K562 (cell line): ENCODE measurements around the gene SUSD3. TPM values are rescaled to one million over a fixed set of nuclear protein-coding genes. Genes with fewer than 3 reads are reported as not detected.

Experiments used
- ATAC-seq: fragments of 200-7000 bp; cut with Tn5 transposase; 3 replicates; pipeline ENCODE4 v1.9.1; 2020; ENCODE audit warnings: moderate library complexity
- BruUV-seq: library from RNA; stranded (reverse); fragments of 400-500 nt; replicated peaks from 2 replicates; lab custom pipeline; 2021; lab: Mats Ljungman, UMichigan
- CTCF ChIA-PET: fragments of 300-600 bp; formaldehyde crosslinking; extraction: SDS; loops from one replicate; lab custom pipeline; 2021; ENCODE audit warnings: low intra/inter-chr PET ratio; lab: Yijun Ruan, JAX
- POLR2A ChIA-PET: fragments of 300-600, 350-650 bp; sonication (Branson Sonifier 250); formaldehyde crosslinking; extraction: SDS; loops from one replicate; lab custom pipeline; 2021; ENCODE audit warnings: antibody characterized with exemption, inconsistent platforms; lab: Yijun Ruan, JAX
- DNase-seq, 4 experiments: peaks; one replicate each; pipeline versions ENCODE4 v3.0.0 to v3.0.0-alpha.2; 2011 to 2018; ENCODE audit warnings: low spot score in 3 of 4, mixed read lengths in 3 of 4; ENCODE audit errors: extremely low read depth in 1 of 4
- FAIRE-seq: peaks from 2 replicates; lab custom pipeline; 2011; peaks lifted over from hg19 to GRCh38; lab: Jason Lieb, UNC
- H2AFZ ChIP-seq: 2 replicates; pipeline ENCODE4 v1.6.0; 2011; ENCODE audit warnings: low read depth, low read length, control low read depth, inconsistent platforms
- H3K27ac ChIP-seq: fragments of 200-600 bp; 3 replicates; pipeline ENCODE4 v1.8.0; 2011; ENCODE audit warnings: low read depth, mild to moderate bottlenecking, control low read depth, inconsistent platforms, low read length, moderate library complexity, mixed read lengths; ENCODE audit errors: extremely low read depth
- H3K27me3 ChIP-seq, 2 experiments: fragments of 300-600 bp in 1 of 2; 2 replicates in 1 of 2; 3 replicates in 1 of 2; pipeline versions ENCODE4 v1.6.0 to v1.8.0; 2011; ENCODE audit warnings: inconsistent platforms in 2 of 2, low read length in 2 of 2, mild to moderate bottlenecking in 1 of 2, mixed read lengths in 1 of 2, moderate library complexity in 1 of 2; ENCODE audit not compliant: control insufficient read depth in 2 of 2, insufficient read depth in 2 of 2
- H3K36me3 ChIP-seq: fragments of 300-600 bp; 3 replicates; pipeline ENCODE4 v1.8.0; 2011; ENCODE audit warnings: mild to moderate bottlenecking, low read length, inconsistent platforms; ENCODE audit not compliant: control insufficient read depth, insufficient read depth
- H3K4me1 ChIP-seq, 2 experiments: fragments of 200-600 bp in 1 of 2; replicated peaks in 1 of 2; 2 replicates in 1 of 2; 3 replicates in 1 of 2; pipeline versions ENCODE4 v1.5.1 to v1.8.0; 2011; ENCODE audit warnings: inconsistent platforms in 2 of 2, low read length in 2 of 2, mild to moderate bottlenecking in 1 of 2, mixed read lengths in 1 of 2, moderate library complexity in 1 of 2; ENCODE audit not compliant: control insufficient read depth in 2 of 2, insufficient read depth in 2 of 2
- H3K4me2 ChIP-seq: 2 replicates; pipeline ENCODE4 v1.6.1; 2011; ENCODE audit warnings: low read length, control low read depth, inconsistent platforms, mixed read lengths; ENCODE audit not compliant: insufficient read depth
- H3K4me3 ChIP-seq: fragments of 200-600 bp; sonication (generic), shearing (Covaris generic); 2 replicates; pipeline ENCODE4 v1.5.1; 2016; ENCODE audit warnings: control low read depth, inconsistent platforms
- H3K79me2 ChIP-seq: fragments of 200-600 bp; 3 replicates; pipeline ENCODE4 v1.8.0; 2011; ENCODE audit warnings: low read length, inconsistent platforms; ENCODE audit not compliant: control insufficient read depth, insufficient read depth
- H3K9ac ChIP-seq, 2 experiments: 2 replicates each; pipeline versions ENCODE4 v1.6.0 to v1.6.1; 2011; ENCODE audit warnings: low read depth in 2 of 2, low read length in 2 of 2, control low read depth in 1 of 2, inconsistent platforms in 1 of 2, mild to moderate bottlenecking in 1 of 2, mixed read lengths in 1 of 2; ENCODE audit not compliant: insufficient read depth in 1 of 2
- H3K9me1 ChIP-seq: one replicate; pipeline ENCODE4 v1.6.0; 2011; ENCODE audit warnings: inconsistent platforms, mild to moderate bottlenecking, low read length, moderate library complexity; ENCODE audit not compliant: control insufficient read depth, insufficient read depth
- H3K9me3 ChIP-seq: replicated peaks from 2 replicates; pipeline ENCODE4 v1.5.1; 2011; ENCODE audit warnings: low read depth, low read length, inconsistent platforms; ENCODE audit not compliant: control insufficient read depth, insufficient read depth
- H4K20me1 ChIP-seq: replicated peaks from 2 replicates; pipeline ENCODE4 v1.6.1; 2011; ENCODE audit warnings: low read length, inconsistent platforms, mixed read lengths; ENCODE audit not compliant: control insufficient read depth, insufficient read depth
- CEBPB ChIP-seq: fragments of 450-650 bp; IDR thresholded peaks from 2 replicates; pipeline ENCODE4 v1.6.1; 2016; ENCODE audit warnings: missing genetic modification characterization, missing compliant biosample characterization
- HDGF ChIP-seq: fragments of 450-650 bp; IDR thresholded peaks from 2 replicates; pipeline ENCODE4 v1.6.1; 2016
- MAFK ChIP-seq: IDR thresholded peaks from 2 replicates; pipeline ENCODE4 v1.6.1; 2011; ENCODE audit warnings: low read length, improper control_type of control experiment
- NCOA1 ChIP-seq: fragments of 450-650 bp; IDR thresholded peaks from 2 replicates; pipeline ENCODE4 v1.6.1; 2016; ENCODE audit warnings: low read depth
- PTBP1 ChIP-seq: fragments of 200-400 bp; formaldehyde crosslinking; IDR thresholded peaks from 2 replicates; pipeline ENCODE4 v1.6.1; 2017; ENCODE audit warnings: low read depth, low read length
- RBBP5 ChIP-seq: fragments of 200-600 bp; sonication (generic); IDR thresholded peaks from 2 replicates; pipeline ENCODE4 v1.6.1; 2012; ENCODE audit warnings: borderline replicate concordance, mild to moderate bottlenecking, low read length, control low read depth, inconsistent platforms; ENCODE audit not compliant: insufficient read depth, poor library complexity, severe bottlenecking
- RBM15 ChIP-seq: fragments of 200-400 bp; formaldehyde crosslinking; IDR thresholded peaks from 2 replicates; pipeline ENCODE4 v1.6.1; 2018; ENCODE audit warnings: mild to moderate bottlenecking, low read length, moderate library complexity; ENCODE audit not compliant: insufficient read depth
- SIN3A ChIP-seq, 2 experiments: fragments of 150-350 bp in 1 of 2; IDR thresholded peaks; 2 replicates each; pipeline ENCODE4 v1.6.1; 2011 to 2016; ENCODE audit warnings: borderline replicate concordance in 2 of 2, low read depth in 2 of 2, low read length in 2 of 2, mild to moderate bottlenecking in 2 of 2, moderate library complexity in 2 of 2; ENCODE audit not compliant: control insufficient read depth in 1 of 2
- ZNF197 ChIP-seq: fragments of 200-800 bp; sonication (Bioruptor generic); IDR thresholded peaks from 2 replicates; pipeline ENCODE4 v1.6.1; 2016; ENCODE audit warnings: low read depth, missing genetic modification characterization, missing compliant biosample characterization
- ZNF609 ChIP-seq: sonication (generic); formaldehyde crosslinking; IDR thresholded peaks from 2 replicates; pipeline ENCODE4 v1.8.1; 2023; ENCODE audit warnings: missing genetic modification reagents, mild to moderate bottlenecking, borderline replicate concordance
- ZNF764 ChIP-seq: fragments of 250-450 bp; sonication (Bioruptor Pico); IDR thresholded peaks from 2 replicates; pipeline ENCODE4 v1.4.0; 2020; ENCODE audit warnings: low read depth, mild to moderate bottlenecking, moderate library complexity
- WGBS: fragments of 100-300 bp; shearing (Covaris generic); methylation state at CpG from one replicate; pipeline ENCODE4 v1.1.6; 2016; ENCODE audit warnings: low coverage, mixed read lengths; ENCODE audit not compliant: insufficient coverage; ENCODE audit errors: missing lambda C conversion rate; 5-methylcytosine and 5-hydroxymethylcytosine counted together
- in situ Hi-C: fragments of 300-500 bp; cut with MboI; formaldehyde crosslinking; loops from 4 replicates; pipeline ENCODE4 v1.15.0; 2018; ENCODE audit warnings: inconsistent platforms, mixed read lengths
- intact Hi-C: fragments of 100-400 bp; cut with micrococcal nuclease; formaldehyde crosslinking; loops from 2 replicates; pipeline ENCODE4 v1.14.2; 2022
- polyA plus RNA-seq, 8 experiments: library from polyadenylated mRNA; depleted of rRNA in 4 of 8; stranded (reverse) in 5 of 8; unstranded in 3 of 8; fragments of >200 nt; fragmentation: Nextera tagmentation in 2 of 8; fragmentation: Illumina TruSeq in 1 of 8; extraction: Ambion mirVana in 2 of 8; extraction: Trizol in 1 of 8; gene quantifications; 2 replicates each; pipeline versions ENCODE4 v1.2.1 to v1.2.3, GENCODE V29; 2011 to 2014; ENCODE audit warnings: inconsistent platforms in 1 of 8, missing spikeins in 1 of 8
- total RNA-seq, 7 experiments: library from RNA; depleted of rRNA in 6 of 7; stranded (reverse); fragments of >200 nt in 6 of 7; fragmentation: Illumina TruSeq in 2 of 7; extraction: Trizol in 2 of 7; gene quantifications; 2 replicates each; pipeline versions ENCODE4 v1.2.1 to v1.2.3, GENCODE V29; 2011 to 2021; ENCODE audit warnings: low replicate concordance in 1 of 7

The SUSD3 gene
- total and polyA plus RNA-seq, 9 of the 15 experiments (the other 6 are each of a cell fraction or from before 2014, with no cell fraction given) = 1.3 to 21.7 (median 11.4) TPM

GRCh38 chr9:93024646-93024910, 33.9 kb upstream of the SUSD3 start:
- Histone ChIP-seq H3K9me3 (no peaks in the 10 kb centered on the region), H4K20me1 (peaks cover 10% of the 10 kb centered on the region; the same call in 1 of the 2 replicates), H3K4me2 (no peak overlapping the region), H3K4me3 (no peak overlapping the region), H3K27ac (no peak overlapping the region), H3K36me3 (no peaks in the 10 kb centered on the region), H3K9ac (no peak overlapping the region), H2AFZ (no peak overlapping the region), H3K9me1 (peaks cover 5% of the 10 kb centered on the region), H3K27me3 (peaks cover 21 to 79% of the 10 kb centered on the region in 2 experiments; a peak in 4 of 5 replicates), H3K4me1 (no peaks in the 10 kb centered on the region), H3K79me2 (no peaks in the 10 kb centered on the region)
- BruUV-seq = no TSS peak
- WGBS = 5% methylated on average over 4 of the region's 4 CpGs
- no peak for ATAC-seq
- in situ Hi-C loops = loop anchor here (25.0 kb wide), 1 partner anchor 288 kb away; no protein-coding TSS in a partner anchor
- TF ChIP-seq NCOA1 = no peak
- no peak for TF ChIP-seq PTBP1
- TF ChIP-seq SIN3A (IDR thresholded peaks at IDR 0.05; ENCODE audit: borderline replicate concordance in 2 of 2, control insufficient read depth in 1 of 2, low read depth in 2 of 2, low read length in 2 of 2) = no peak
- TF ChIP-seq RBBP5 = no peak
- no peak for FAIRE-seq
- no peak for DNase-seq
- intact Hi-C loops = no loop called here
- ChIA-PET CTCF (no interaction called here), POLR2A (no interaction called here)

GRCh38 chr9:93024986-93025630, 33.4 kb upstream of the SUSD3 start:
- Histone ChIP-seq H3K9me3 (no peaks in the 10 kb centered on the region), H3K9ac (no peak overlapping the region), H3K4me1 (no peaks in the 10 kb centered on the region), H4K20me1 (peaks cover 10% of the 10 kb centered on the region; the same call in 1 of the 2 replicates), H3K27me3 (peaks cover 21 to 79% of the 10 kb centered on the region in 2 experiments; a peak in 4 of 5 replicates), H3K79me2 (no peaks in the 10 kb centered on the region), H3K4me2 (no peak overlapping the region), H3K9me1 (peaks cover 5% of the 10 kb centered on the region), H3K36me3 (no peaks in the 10 kb centered on the region), H2AFZ (no peak overlapping the region), H3K4me3 (no peak overlapping the region), H3K27ac (no peak overlapping the region)
- BruUV-seq = no TSS peak
- WGBS = 2% methylated on average over 11 of the region's 11 CpGs
- intact Hi-C loops (no loop called here), in situ Hi-C loops (loop anchor here (25.0 kb wide), 1 partner anchor 287 kb away; no protein-coding TSS in a partner anchor)
- ATAC-seq = no peak
- ChIA-PET CTCF (no interaction called here), POLR2A (interaction anchor here (0.6 to 1.0 kb wide), 4 partner anchors 12 to 68 kb away, joined by 3 read pairs; no protein-coding TSS in a partner anchor)
- FAIRE-seq = no peak
- DNase-seq = no peak
- TF ChIP-seq ZNF609 (CRISPR knock-in tag) (no peak), HDGF (no peak), CEBPB (tag) (no peak), ZNF197 (CRISPR knock-in tag) (no peak), ZNF764 (no peak), MAFK (no peak), RBM15 (no peak)
